Panc1 (cell line): ENCODE measurements around the gene AQP7.

ENCODE experiments used
- POLR2AphosphoS5 ChIP-seq: IDR thresholded peaks from 2 replicates; pipeline ENCODE4 v1.6.1; 2012; ENCODE audit warnings: mild to moderate bottlenecking, low read depth, low read length, moderate library complexity
- SIN3A ChIP-seq: IDR thresholded peaks from 2 replicates; pipeline ENCODE4 v1.6.1; 2012; ENCODE audit warnings: low read depth, mild to moderate bottlenecking, low read length, moderate library complexity, borderline replicate concordance; ENCODE audit not compliant: insufficient read depth
- TF ChIP-seq, protein P1 (sequence below): fragments of 450-650 bp; IDR thresholded peaks from 2 replicates; pipeline ENCODE4 v1.5.1; 2017; ENCODE audit warnings: mild to moderate bottlenecking

GRCh38 chr9:33341182-33341581, 61.2 kb downstream of the AQP7 start:
- TF ChIP-seq POLR2AphosphoS5 (no peak), SIN3A (no peak)
- TF ChIP-seq, protein P1, sequence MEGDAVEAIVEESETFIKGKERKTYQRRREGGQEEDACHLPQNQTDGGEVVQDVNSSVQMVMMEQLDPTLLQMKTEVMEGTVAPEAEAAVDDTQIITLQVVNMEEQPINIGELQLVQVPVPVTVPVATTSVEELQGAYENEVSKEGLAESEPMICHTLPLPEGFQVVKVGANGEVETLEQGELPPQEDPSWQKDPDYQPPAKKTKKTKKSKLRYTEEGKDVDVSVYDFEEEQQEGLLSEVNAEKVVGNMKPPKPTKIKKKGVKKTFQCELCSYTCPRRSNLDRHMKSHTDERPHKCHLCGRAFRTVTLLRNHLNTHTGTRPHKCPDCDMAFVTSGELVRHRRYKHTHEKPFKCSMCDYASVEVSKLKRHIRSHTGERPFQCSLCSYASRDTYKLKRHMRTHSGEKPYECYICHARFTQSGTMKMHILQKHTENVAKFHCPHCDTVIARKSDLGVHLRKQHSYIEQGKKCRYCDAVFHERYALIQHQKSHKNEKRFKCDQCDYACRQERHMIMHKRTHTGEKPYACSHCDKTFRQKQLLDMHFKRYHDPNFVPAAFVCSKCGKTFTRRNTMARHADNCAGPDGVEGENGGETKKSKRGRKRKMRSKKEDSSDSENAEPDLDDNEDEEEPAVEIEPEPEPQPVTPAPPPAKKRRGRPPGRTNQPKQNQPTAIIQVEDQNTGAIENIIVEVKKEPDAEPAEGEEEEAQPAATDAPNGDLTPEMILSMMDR = no peak
